ENCODE data around the gene TIGAR. TPM values are rescaled to one million over a fixed set of nuclear protein-coding genes. Genes with fewer than 3 reads are reported as not detected.

Gene TIGAR
- total RNA-seq, 1 donor from 2014 or later: 17.2 TPM

GRCh38 chr12:4307593-4308333 is 13.2 kb upstream of the TIGAR start:
- peak; percentile 85 for TF ChIP-seq CTCF (conservative IDR thresholded peaks at IDR 0.05)
- H3K4me3 Mint-ChIP-seq: peak overlapping the region; percentile 80
- peaks cover 20% of the 10 kb centered on the region for H3K4me1 Mint-ChIP-seq (ENCODE audit: unreplicated experiment)
- peak overlapping the region; percentile 97 for H3K27ac Mint-ChIP-seq
- H3K36me3 Mint-ChIP-seq: peaks cover 21% of the 10 kb centered on the region
- DNase-seq (ENCODE audit: extremely low spot score, unreplicated experiment): peak; percentile 81
- no peaks in the 10 kb centered on the region for H3K27me3 Mint-ChIP-seq
- H3K9me3 Mint-ChIP-seq: no peaks in the 10 kb centered on the region

- Mint-ChIP-seq H3K4me1 (ENCODE audit: unreplicated experiment) (peaks cover 20% of the 10 kb centered on the region), H3K27me3 (no peaks in the 10 kb centered on the region), H3K9me3 (no peaks in the 10 kb centered on the region), H3K4me3 (peak overlapping the region; percentile 80), H3K36me3 (peaks cover 17% of the 10 kb centered on the region), H3K27ac (peak overlapping the region; percentile 97)
- no peak for DNase-seq (ENCODE audit: extremely low spot score, unreplicated experiment)
- no peak for TF ChIP-seq CTCF (conservative IDR thresholded peaks at IDR 0.05)
Observed at GRCh38 chr12:4308334-4308950, 12.6 kb upstream of the TIGAR start.

- Mint-ChIP-seq H3K36me3 (peaks cover 11% of the 10 kb centered on the region), H3K27ac (peak overlapping the region; percentile 11), H3K27me3 (no peaks in the 10 kb centered on the region), H3K9me3 (no peaks in the 10 kb centered on the region), H3K4me3 (no peak overlapping the region), H3K4me1 (ENCODE audit: unreplicated experiment) (peaks cover 15% of the 10 kb centered on the region)
- DNase-seq (ENCODE audit: extremely low spot score, unreplicated experiment): no peak
- no peak for TF ChIP-seq CTCF (conservative IDR thresholded peaks at IDR 0.05)
Observed at GRCh38 chr12:4311776-4312175, 9.2 kb upstream of the TIGAR start.

- Mint-ChIP-seq H3K36me3 (peaks cover 11% of the 10 kb centered on the region), H3K9me3 (no peaks in the 10 kb centered on the region), H3K4me3 (no peak overlapping the region), H3K27me3 (no peaks in the 10 kb centered on the region), H3K27ac (peak overlapping the region; percentile 11), H3K4me1 (ENCODE audit: unreplicated experiment) (peaks cover 11% of the 10 kb centered on the region)
- TF ChIP-seq CTCF (conservative IDR thresholded peaks at IDR 0.05): no peak
- no peak for DNase-seq (ENCODE audit: extremely low spot score, unreplicated experiment)
Observed at GRCh38 chr12:4312251-4312650, 8.8 kb upstream of the TIGAR start.

- H3K9me3 Mint-ChIP-seq: no peaks in the 10 kb centered on the region
- peaks cover 5% of the 10 kb centered on the region for H3K4me1 Mint-ChIP-seq (ENCODE audit: unreplicated experiment)
- no peak for DNase-seq (ENCODE audit: extremely low spot score, unreplicated experiment)
- H3K36me3 Mint-ChIP-seq: peaks cover 11% of the 10 kb centered on the region
- H3K27me3 Mint-ChIP-seq: no peaks in the 10 kb centered on the region
- no peak for TF ChIP-seq CTCF (conservative IDR thresholded peaks at IDR 0.05)
- peak overlapping the region; percentile 97 for H3K27ac Mint-ChIP-seq
- H3K4me3 Mint-ChIP-seq: peak overlapping the region; percentile 92
Observed at GRCh38 chr12:4320497-4320852, 538 bp upstream of the TIGAR start.
